ENCODE data around the gene PLEKHA5.
"Not testable (repeated sequence)": the region's sequence is repeated elsewhere in the genome, so short reads cannot be mapped to it uniquely, and the experiment has no call there.

PLEKHA5 gene

GRCh38 chr12:19411234-19412204 is 282.0 kb downstream of the PLEKHA5 start:
- no peak for DNase-seq

GRCh38 chr12:19412844-19413243 is 283.3 kb downstream of the PLEKHA5 start:
- no peak for DNase-seq

GRCh38 chr12:19413582-19413981 is 284.0 kb downstream of the PLEKHA5 start:
- DNase-seq: not testable (repeated sequence)

GRCh38 chr12:19415563-19415962 is 286.0 kb downstream of the PLEKHA5 start:
- DNase-seq: no peak

DNA sequence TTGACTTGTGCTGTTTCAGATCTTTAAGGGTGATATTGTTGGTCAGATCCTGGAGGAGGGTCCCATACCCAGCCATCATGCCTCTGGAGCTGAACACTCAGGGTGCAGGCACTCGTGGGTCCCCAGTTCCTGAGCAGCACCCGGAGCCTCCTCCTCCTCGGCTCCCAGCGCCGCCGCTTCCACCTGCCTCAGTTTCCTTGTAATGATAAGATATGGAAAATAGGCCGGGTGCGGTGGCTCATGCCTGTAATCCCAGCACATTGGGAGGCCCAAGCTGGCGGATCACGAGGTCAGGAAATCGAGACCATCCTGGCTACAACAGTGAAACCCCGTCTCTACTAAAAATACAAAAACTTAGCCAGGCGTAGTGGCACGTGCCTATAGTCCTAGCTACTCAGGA is 289.6 kb downstream of the PLEKHA5 start:
- DNase-seq: no peak

- DNase-seq: no peak
These were observed 292.2 kb downstream of the PLEKHA5 start for GRCh38 chr12:19421503-19422282.

GRCh38 chr12:19423166-19423930 is 293.8 kb downstream of the PLEKHA5 start:
- no peak for DNase-seq
